Inflammatory macrophage treated with lipopolysaccharide for 4 hours (primary cell): Measurements from ENCODE around the gene TMEM253.

ENCODE experiments used
- DNase-seq: peaks from one replicate; pipeline ENCODE4 v3.0.0-alpha.2; 2020

TMEM253 gene

DNA sequence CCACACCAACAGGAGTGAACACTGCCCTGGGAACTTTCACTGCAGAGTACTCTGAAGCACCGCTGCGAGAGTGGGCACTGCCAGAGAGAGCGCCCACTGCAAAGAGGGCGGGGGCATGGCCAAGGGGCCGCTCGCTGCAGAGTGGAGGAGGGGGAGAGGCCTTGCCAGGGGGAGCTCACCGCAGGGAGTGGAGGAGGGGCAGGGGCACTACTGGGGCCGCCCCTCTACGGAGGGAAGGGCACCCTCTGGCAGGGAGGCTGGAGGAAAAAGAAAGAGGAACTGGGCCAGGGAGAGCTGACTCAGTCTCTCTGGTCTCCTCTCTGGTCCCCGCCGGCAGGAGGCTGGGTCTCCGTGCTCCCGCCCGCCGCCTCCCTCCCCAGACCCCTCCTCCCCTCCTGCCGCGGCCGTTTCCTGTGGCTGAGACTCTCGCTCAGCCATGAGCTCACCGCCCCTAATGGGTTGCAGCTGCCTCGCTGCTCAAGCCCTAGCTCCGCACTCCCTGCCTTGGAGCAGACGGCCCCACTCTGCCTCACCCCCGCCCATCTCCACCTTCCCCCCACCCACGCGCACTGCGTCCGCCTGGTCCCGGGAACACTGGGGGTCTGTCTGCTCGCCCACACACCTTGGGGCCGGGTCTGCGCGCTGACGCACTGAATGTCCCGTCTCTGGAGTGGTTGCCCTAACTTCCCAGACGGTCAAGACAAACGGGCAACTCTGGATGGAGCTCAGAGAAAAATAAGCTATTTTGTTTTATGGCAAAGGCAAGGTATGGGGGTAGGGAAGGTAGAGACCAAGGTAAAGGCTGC is 29.4 kb upstream of the TMEM253 start:
- peak; percentile 85 for DNase-seq

DNA sequence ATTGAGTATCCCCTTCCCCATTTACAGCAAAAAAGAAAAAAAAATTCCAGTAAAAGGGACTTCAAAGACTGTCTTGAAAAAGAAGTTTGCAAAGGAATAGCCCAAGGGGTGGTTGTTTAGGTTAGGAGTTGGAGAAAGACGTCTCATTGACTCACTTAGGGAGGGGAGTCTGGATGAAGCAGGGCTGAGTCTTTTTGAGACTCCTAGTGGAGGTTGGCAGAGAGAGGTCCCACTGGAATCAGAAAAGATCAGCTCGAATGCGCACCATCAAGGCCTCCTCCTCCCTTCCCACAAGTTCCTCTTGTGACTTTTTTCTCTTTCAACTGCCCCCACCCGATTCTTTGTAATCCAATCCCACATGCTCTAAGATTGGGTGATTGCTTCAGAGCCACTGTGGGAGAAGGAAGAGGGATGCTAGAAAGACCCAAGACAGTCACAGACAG is 28.8 kb upstream of the TMEM253 start:
- peak; percentile 82 for DNase-seq

DNA sequence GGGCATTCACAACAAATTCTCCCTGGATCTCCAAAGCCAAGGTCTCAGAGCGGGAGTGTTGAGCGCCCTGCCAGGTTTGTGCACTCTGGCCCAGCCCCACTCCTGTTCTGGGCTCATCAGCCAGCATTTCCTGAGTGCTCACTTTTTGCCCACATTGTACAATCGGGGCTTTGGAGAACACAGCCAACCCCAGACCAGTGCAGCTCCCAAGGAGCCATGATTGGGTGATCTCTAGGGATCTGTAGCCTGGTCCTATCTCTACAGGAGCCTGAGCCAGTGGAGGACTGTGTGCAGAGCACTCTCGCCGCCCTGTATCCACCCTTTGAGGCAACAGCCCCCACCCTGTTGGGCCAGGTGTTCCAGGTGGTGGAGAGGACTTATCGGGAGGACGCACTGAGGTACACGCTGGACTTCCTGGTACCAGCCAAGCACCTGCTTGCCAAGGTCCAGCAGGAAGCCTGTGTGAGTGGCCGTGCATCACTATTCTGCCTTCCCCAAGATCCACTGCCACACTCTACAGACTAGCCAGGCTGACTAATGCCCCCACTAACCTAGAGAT is 28.0 kb upstream of the TMEM253 start:
- no peak for DNase-seq

DNA sequence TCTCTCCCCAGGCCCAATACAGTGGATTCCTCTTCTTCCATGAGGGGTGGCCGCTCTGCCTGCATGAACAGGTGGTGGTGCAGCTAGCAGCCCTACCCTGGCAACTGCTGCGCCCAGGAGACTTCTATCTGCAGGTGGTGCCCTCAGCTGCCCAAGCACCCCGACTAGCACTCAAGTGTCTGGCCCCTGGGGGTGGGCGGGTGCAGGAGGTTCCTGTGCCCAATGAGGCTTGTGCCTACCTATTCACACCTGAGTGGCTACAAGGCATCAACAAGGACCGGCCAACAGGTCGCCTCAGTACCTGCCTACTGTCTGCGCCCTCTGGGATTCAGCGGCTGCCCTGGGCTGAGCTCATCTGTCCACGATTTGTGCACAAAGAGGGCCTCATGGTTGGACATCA is 26.9 kb upstream of the TMEM253 start:
- no peak for DNase-seq

DNA sequence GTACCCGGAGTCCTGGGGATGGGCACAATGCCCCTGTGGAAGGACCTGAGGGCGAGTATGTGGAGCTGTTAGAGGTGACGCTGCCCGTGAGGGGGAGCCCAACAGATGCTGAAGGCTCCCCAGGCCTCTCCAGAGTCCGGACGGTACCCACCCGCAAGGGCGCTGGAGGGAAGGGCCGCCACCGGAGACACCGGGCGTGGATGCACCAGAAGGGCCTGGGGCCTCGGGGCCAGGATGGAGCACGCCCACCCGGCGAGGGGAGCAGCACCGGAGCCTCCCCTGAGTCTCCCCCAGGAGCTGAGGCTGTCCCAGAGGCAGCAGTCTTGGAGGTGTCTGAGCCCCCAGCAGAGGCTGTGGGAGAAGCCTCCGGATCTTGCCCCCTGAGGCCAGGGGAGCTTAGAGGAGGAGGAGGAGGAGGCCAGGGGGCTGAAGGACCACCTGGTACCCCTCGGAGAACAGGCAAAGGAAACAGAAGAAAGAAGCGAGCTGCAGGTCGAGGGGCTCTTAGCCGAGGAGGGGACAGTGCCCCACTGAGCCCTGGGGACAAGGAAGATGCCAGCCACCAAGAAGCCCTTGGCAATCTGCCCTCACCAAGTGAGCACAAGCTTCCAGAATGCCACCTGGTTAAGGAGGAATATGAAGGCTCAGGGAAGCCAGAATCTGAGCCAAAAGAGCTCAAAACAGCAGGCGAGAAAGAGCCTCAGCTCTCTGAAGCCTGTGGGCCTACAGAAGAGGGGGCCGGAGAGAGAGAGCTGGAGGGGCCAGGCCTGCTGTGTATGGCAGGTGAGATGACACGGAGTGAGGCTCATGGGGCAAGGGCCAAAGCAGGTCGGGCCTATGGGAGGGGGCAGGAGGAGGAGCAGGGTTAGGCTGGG is 26.2 kb upstream of the TMEM253 start:
- no peak for DNase-seq

DNA sequence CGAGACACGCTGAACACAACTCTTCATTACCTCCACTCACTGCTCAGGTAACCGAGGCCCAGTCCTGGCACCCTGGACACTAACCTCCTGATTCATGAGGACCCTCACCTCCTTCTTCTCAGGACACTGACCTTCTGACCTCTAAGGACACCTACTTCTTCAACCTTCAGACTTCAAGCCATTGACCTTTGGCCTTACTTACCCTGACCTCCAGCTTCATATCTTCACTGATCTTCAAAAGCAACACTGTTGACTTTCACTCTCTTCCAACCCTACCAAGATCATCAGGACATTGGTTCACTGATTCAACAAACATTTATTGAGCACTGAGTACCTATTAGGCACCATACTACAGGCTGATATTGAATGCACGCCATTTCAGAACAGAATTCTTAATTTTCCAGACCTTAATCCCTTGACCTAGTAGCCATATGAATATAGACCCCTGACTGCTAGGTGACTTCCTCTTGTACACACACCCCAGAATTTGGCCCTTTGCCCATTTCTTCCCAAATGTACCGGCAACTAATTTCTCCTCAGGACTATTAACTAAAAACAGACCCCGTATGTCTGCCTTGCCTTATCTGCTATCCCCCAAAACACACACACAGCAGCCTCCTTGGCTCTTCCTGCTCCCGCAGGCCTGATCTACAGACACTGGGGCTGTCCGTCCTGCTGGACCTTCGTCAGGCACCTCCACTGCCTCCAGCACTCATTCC is 25.0 kb upstream of the TMEM253 start:
- DNase-seq = no peak

DNA sequence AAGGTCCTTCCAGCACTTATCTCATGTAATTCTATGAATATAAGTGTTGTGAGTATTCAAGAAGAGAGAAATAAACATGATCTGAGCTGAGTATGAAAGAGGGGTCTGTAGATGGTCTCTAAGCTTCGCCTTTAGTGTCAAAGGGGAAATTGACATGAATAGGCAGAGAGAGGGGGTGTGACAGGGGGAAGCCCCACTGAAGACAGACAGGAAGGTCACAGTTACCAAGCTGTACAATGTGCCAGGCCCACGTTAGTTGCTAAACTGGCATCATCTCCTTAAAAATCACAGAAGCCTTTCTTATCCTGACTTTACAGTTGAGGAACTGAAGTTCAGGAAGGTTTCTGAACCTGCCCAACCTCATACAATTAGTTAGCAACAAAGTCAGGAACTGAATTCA is 23.2 kb upstream of the TMEM253 start:
- DNase-seq = no peak

DNA sequence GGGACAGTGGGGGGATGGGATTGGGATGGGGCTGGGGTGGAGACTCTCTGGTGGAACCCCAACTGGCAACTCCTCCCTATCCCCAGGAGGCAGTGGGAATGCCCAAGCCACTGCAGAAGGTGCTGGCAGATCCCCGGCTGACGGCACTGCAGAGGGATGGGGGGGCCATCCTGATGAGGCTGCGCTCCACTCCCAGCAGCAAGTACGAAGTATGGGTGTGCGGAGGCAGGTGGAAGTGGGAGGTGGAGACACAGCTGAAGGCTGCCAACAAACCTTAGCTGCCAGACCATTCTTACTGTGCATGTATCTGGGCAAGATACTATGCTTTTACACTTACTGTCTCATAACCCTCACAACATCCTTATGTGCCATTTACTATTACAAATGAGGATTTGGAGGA is 22.6 kb upstream of the TMEM253 start:
- DNase-seq = no peak

DNA sequence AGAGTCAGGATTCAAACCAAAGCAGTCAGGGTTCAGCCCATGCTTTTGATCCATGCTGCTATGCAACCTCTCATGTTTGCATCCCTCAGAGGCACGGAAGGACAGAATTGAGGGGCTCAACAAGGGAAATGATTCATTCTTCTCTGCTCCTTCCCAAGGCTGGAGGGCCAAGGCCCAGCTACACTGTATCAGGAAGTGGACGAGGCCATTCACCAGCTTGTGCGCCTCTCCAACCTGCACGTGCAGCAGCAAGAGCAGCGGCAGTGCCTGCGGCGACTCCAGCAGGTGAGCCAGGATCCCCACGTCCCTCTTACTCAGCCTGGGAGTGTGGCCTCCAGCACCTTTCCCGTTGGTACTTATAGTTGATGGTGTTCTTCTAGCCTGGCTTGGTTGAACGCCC is 22.1 kb upstream of the TMEM253 start:
- DNase-seq = no peak

DNA sequence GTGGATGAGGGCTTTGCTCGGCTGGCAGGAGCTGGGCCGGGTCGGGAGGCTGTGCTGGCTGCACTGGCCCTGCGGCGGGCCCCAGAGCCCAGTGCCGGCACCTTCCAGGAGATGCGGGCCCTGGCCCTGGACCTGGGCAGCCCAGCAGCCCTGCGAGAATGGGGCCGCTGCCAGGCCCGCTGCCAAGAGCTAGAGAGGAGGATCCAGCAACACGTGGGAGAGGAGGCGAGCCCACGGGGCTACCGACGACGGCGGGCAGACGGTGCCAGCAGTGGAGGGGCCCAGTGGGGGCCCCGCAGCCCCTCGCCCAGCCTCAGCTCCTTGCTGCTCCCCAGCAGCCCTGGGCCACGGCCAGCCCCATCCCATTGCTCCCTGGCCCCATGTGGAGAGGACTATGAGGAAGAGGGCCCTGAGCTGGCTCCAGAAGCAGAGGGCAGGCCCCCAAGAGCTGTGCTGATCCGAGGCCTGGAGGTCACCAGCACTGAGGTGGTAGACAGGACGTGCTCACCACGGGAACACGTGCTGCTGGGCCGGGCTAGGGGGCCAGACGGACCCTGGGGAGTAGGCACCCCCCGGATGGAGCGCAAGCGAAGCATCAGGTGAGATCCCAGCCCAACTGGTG is 19.2 kb upstream of the TMEM253 start:
- no peak for DNase-seq

DNA sequence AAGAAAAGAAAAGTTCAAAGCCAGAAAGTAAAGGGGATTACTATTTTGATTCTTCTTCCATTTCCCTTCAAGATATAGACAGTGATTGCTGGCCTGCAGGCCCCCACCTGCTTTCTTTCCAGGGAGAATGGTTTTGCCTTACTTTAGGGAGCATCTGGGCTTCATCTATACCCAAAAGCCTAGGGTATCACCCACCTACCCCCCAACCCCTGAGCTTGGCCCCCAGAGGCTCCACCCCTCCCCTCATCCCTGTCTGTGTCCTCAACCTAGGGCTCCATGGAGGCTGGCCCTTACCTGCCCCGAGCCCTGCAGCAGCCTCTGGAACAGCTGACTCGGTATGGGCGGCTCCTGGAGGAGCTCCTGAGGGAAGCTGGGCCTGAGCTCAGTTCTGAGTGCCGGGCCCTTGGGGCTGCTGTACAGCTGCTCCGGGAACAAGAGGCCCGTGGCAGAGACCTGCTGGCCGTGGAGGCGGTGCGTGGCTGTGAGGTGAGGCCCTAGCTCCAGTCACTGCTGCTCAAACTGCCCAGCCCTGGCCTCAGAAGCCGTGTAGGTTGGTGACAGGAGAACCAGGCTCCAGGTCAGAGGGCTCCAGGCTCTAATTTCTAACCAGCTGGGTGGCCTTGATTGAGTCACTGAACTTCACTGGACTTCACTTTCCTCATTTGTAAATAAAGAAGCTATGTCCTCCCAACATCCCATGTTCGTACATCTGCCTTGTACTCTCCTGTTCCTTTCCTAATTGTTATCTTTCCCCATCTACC is 17.1 kb upstream of the TMEM253 start:
- no peak for DNase-seq

DNA sequence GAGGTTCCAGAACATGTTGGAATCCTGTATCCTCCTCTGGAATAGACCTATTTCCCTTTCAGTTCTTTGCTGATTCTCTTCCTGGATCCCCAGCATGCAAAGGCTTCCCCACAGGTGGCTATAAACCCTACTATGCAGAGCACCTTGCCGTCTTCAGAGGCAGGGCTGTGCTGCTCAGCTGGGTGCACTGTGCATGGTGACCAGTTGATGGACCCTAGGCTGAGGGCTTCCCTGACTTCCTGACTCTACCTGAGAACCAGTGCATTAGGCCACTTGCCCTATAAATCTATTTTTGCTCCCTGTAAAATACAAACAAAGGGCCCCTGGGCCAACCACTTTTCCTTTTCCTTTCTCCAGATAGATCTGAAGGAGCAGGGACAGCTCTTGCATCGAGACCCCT is 16.5 kb upstream of the TMEM253 start:
- no peak for DNase-seq

DNA sequence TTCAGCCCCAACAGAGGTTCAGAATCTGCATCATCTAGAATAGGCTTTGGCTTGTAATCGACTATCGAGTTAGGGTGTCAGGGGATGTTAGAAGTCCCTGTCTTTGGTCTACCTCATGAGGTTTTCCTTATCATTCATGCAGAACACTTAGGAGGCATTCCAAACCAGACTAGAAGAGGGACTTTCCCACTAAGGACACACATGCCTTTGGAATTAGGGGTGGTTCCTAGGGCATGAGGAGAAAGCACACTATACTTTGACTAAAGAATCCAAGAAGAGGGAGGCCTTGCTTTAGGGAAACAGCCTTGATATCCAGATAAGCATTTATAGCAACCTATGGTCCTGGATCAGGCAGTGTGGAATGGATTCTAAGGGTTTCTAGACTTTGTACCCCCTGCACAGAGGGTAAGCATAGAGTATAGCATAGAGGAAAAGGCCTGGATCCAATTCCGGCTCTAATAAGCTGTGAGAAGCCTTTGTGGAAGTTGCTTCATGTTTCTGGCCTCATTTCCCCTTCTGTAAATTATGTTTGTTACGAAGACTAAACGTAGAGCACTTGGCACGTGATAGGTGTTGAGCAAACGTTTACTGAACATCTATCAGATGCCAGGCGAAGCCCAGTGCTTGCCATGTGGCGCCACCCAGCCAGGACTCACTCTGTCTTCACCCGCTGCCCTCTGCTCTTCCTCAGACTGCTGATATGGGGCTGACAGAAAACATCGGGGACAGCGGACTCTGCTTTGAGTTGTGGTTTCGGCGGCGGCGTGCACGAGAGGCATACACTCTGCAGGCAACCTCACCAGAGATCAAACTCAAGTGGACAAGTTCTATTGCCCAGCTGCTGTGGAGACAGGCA is 15.6 kb upstream of the TMEM253 start:
- peak; percentile 81 for DNase-seq

DNA sequence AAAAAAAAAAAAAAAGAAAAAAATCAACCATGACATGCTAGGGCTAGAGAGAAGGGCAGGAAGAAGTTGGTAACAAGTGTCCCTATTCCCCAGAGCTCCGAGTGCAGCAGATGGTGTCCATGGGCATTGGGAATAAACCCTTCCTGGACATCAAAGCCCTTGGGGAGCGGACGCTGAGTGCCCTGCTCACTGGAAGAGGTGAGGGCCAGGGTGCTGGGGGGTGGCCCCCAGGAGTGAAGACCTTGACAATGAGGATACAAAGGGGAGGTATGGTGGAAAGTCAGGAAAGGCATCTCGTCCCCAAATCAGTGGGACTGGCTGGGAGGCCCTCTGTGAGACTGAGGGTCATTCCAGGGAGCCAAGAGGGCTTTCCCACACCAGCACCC is 14.0 kb upstream of the TMEM253 start:
- DNase-seq = no peak

DNA sequence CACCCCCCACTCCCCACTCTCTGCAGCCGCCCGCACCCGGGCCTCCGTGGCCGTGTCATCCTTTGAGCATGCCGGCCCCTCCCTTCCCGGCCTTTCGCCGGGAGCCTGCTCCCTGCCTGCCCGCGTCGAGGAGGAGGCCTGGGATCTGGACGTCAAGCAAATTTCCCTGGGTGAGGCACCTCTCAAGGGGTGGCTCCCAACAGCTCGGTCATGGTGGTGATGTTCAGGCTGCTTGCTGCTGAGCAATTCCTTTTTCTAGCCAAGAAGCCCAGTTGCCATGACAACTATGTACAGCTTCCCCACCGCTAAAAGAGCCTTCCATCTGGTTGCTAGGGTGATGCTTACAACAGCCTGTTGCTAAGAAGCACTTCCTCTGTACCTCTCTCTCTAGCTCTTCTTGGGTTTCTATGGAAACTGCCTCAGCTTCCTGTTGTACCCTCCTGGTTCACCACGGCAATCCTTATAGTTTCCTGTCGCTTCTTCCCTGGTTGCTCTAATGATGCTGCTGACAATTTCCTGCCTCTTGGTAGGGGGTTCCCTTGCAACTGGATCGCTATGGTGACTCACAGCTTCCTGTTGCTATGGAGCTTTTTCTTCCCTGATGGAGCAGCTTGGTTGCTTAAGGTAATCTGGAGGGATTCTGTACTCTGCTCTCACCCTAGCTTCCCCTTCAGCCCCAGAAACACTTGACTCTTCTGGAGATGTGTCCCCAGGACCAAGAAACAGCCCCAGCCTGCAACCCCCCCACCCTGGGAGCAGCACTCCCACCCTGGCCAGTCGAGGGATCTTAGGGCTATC is 13.4 kb upstream of the TMEM253 start:
- DNase-seq = peak; percentile 81

DNA sequence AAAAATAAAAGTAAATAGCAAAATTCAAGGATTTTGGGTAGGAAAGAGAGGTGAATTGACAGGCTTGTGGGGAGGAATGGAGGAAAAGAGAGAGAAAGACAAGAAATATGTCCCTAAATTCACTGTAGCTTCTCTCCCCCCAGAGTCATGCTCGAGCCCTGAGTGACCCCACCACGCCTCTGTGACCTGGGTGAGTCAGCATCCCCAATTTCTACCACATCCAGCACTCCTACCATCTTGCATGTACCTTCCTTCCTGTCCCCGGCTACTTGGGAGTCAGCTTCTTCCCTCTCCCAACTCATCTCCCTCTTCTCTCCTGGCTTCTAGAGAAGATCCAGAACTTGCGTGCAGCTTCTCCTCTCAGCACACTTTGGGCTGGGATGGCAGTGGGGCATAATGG is 12.2 kb upstream of the TMEM253 start:
- DNase-seq = no peak

DNA sequence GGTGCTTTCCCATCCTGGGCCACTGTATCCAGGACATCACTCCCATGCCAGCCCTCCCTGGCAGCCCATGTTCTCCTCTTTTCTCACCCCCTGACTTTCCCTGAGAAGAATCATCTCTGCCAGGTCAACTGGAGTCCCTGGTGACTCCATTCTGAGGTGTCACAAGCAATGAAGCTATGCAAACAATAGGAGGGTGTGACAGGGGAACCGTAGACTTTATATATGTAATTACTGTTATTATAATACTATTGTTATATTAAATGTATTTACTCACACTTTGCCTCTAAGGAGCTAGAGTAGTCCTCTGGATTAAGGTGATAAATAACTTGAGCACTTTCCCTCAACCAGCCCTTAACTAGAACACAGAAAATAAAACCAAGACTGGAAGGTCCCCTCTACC is 11.6 kb upstream of the TMEM253 start:
- DNase-seq = no peak

DNA sequence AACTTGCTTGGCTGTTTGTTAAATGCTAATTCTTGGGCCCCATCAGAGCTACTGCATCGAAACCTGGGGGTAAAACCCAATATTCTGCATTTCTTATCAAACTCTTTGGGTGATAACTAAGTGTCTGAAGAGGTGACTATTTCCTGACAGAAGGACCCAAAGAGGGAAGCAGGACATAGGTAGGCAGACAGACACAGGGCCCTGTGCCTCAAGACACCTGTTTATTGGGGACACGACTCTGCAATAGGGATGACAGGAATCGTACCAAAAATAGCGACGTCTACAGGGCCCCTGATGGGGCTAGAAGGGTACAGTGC is 11.0 kb upstream of the TMEM253 start:
- no peak for DNase-seq

DNA sequence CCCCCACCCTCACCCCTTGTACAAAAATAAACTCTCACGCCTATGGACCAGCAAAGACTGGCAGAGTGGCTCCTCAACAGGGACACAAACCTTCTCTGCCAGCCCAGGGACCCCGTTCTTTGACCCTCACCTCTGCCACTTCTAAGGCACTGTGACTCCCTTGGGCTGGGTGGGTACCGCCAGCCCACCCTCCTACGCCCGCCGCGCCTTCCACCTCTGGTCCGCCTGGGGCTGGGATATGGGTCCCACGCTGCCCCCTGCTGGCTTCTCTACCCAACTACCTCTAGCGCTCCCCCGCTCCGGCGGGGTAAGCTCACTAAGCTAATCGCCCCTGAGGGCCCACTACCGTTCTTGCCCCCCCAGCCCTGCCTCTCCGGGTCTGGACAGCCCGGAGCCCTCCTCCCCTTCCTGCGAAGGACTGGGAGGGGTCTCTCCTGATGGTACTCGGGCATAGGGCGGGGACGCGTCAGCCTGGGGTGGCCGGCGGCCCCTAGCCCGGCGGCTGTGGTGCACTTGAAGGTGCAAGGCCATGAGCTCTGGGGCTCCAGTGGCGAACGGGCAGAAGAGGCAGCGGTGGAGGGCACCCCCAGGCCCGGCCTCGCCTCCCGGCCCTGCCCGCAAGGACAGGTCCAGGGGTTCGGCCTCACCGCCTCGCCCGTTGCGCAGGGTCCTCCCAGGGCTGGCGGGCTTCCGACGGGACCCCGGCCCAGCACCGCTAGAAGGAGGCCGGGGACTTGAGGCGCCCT is 10.5 kb upstream of the TMEM253 start:
- no peak for DNase-seq
